Activated naive CD4-positive, alpha-beta T cell treated with anti-CD3 and anti-CD28 coated beads, Interleukin-2, amount 50 U/mL, for 16 hours (primary cell): ENCODE data around the gene IQCB1.
"Not testable (repeated sequence)": the region's sequence is repeated elsewhere in the genome, so short reads cannot be mapped to it uniquely, and the experiment has no call there.

ENCODE experiments used
- DNase-seq: peaks from one replicate; pipeline ENCODE4 v3.0.0-alpha.2; 2020

IQCB1 gene

DNA sequence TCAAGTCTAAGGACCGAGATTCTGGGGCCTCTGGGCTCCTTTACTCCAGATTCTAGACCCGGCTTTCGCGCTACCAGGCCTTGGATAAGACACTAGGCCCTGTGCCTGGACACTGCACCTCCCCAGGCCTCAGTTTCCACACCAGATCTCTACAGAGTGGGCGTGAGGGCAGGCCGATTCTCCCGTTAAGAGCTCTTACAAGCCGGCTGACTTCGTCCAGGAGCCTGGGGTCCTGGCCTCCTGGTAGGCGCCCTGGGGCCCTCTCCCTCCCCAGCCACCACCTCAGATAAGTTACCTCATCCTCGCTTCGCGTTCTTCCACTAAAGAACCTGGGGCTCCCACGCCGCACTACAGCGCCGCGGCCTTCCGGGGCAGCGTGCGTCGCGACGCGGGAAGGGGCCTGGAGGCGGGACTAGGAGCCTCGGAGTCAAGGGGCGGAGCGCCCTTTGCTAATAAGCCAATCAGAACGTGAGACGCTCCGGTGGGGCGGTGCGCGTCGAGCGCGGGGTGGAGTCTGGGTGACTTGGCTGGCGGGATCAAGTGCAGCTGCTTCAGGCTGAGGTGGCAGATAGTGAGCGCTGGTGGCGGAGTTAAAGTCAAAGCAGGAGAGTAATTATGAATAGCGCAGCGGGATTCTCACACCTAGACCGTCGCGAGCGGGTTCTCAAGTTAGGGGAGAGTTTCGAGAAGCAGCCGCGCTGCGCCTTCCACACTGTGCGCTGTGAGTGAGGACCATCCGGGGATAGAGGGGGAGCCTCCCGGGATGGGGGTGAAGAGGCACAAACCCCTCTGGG lies at the start of gene IQCB1, which contains the start of gene EAF2:
TSS of gene IQCB1 (minus strand) at position 390 of the 794 bp plus-strand sequence. CDS start 6,100 bp downstream, outside the sequence.
TSS of gene EAF2 (plus strand) at position 539 of the 794 bp plus-strand sequence. CDS start at position 616, 77 bp downstream.
- peak; percentile 93 for DNase-seq

GRCh38 chr3:121883507-121883906 lies 48.6 kb upstream of the IQCB1 start:
- DNase-seq: no peak

DNA sequence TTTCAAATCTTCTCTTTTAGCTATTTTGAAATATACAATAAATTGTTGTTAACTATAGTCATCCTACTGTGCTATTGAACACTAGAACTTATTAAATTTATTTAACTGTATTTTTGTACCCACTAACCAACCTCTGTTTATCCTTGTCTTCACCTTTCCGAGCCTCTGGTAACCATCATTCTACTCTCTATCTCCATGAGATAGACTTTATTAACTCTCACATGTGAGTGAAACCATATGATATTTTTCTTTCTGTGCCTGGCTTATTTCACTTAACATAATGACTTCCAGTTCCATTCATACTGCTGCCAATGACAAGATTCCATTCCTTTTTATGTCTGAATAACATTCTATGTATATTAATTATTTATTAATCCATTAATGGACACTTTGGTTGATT lies 43.6 kb upstream of the IQCB1 start:
- no peak for DNase-seq

GRCh38 chr3:121871430-121871829 lies 36.6 kb upstream of the IQCB1 start:
- no peak for DNase-seq

DNA sequence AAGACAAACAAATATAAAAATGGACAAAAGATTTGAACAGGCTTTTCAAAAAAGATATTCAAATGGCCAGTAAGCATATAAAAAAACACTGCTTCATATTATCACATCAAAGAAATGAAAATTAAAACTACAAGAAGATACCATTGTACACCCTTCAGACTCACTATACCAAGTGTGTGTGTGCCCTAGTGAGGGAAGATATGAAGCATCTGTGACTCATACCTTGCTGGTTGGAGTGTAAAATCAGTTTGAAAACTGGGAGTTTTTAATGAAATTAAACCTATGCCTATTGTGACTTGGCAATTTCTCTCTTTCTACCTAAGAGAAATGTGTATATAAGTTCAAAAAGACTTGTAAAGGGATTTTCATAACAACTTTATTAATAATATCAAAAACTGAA lies 35.9 kb upstream of the IQCB1 start:
- no peak for DNase-seq

- DNase-seq: no peak
These were observed 34.9 kb upstream of the IQCB1 start for GRCh38 chr3:121869736-121870135.

DNA sequence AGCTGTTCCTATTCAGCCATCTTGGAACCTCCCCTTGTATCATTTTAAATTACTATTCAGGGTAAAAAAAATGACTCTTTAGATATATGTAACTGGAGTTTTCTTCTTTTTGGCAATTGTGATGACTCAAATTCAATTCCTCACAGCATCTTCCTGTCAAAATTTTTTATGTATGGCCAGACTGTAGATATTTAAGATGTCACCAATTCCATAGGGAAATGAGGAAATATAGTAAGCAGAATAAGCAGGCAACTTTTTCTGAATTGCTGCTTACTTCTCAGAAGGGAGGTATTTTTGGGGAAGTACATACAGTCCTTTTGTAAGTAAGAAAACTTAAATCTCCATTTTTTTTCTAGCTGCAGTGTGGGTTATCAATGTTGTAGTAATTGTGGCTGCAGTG lies 28.9 kb upstream of the IQCB1 start:
- no peak for DNase-seq

DNA sequence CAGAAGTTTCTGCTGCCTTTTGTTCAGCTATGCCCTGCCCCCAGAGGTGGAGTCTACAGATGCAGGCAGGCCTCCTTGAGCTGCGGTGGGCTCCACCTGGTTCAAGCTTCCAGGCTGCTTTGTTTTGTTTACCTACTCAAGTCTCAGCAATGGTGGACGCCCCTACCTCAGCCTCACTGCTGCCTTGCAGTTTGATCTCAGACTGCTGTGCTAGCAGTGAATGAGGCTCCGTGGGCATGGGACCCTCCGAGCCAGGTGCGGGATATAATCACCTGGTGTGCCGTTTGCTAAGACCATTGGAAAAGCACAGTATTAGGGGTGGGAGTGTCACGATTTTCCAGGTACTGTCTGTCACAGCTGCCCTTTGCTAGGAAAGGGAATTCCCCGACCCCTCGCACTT lies 28.4 kb upstream of the IQCB1 start:
- not testable (repeated sequence) for DNase-seq

GRCh38 chr3:121857778-121858177 lies 22.9 kb upstream of the IQCB1 start:
- not testable (repeated sequence) for DNase-seq

- no peak for DNase-seq
These were observed 20.7 kb upstream of the IQCB1 start for GRCh38 chr3:121855555-121855954.

- DNase-seq: no peak
These were observed 17.4 kb upstream of the IQCB1 start for GRCh38 chr3:121852256-121852655.

GRCh38 chr3:121844892-121845291 lies 10.0 kb upstream of the IQCB1 start:
- DNase-seq: no peak

- DNase-seq: no peak
These were observed 5.1 kb upstream of the IQCB1 start for GRCh38 chr3:121839962-121840361.

DNA sequence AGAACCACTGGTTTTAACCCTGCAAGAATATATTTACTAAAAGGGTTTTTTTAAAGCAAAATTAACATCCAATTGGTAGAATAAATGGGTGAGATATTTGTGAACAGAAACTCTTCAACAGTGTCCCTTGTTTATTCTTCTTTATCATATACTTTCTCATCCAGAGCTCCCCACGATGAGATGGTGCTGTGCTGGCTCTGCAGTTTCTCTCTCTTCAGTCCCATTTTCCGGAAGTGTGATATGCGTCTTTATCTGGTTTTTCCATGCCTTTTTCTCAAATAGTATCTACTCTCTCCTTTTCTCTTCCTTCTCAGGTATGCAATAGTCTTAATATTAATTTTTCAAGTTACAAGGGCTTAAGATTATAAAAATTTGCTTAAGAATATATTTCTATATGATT lies 1.6 kb upstream of the IQCB1 start:
- DNase-seq: no peak

- DNase-seq: no peak
These were observed 1.2 kb upstream of the IQCB1 start for GRCh38 chr3:121836064-121836463.

DNA sequence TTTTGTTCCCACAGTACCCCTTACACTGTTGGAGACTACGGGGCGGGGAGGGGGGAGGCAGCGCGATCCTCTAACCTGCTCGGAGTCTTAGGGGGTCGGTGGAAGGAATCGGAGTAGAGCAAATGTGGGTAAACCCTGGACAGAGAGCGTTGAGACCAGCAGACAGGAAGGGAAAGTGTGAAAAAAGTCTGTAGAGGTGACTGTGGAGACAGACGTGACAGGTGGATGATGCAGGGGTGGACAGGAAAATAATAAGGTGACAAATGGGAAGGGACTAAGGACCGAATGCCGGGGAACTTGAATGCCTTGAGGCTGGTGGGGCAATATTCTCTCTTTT lies 573 bp upstream of the IQCB1 start:
- no peak for DNase-seq

DNA sequence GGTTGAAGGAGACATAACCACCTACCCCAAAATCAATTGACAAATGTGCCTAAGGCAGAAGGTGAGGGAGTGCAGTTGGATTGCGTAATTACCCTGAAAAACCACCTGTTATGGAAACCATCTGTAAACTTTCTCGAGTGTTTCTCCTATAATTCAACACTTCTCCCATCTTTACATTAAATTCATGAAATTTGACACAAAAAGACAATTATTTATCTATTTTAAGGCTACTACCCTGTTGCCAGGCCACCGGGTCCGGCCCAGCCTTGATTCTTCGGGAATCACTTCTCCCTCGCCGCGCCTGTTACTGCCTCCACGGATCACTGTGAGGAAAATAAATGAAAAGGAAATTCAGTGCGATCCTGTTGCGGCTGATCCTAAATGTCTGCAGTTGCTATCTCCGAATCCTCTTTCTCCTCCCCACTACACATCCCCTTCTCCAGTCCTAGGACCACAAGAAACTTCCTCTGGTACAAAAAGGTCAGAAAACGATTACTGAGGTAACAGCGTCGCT lies 646 bp downstream of the IQCB1 start:
- no peak for DNase-seq

GRCh38 chr3:121822973-121823372 lies 11.9 kb downstream of the IQCB1 start:
- no peak for DNase-seq

DNA sequence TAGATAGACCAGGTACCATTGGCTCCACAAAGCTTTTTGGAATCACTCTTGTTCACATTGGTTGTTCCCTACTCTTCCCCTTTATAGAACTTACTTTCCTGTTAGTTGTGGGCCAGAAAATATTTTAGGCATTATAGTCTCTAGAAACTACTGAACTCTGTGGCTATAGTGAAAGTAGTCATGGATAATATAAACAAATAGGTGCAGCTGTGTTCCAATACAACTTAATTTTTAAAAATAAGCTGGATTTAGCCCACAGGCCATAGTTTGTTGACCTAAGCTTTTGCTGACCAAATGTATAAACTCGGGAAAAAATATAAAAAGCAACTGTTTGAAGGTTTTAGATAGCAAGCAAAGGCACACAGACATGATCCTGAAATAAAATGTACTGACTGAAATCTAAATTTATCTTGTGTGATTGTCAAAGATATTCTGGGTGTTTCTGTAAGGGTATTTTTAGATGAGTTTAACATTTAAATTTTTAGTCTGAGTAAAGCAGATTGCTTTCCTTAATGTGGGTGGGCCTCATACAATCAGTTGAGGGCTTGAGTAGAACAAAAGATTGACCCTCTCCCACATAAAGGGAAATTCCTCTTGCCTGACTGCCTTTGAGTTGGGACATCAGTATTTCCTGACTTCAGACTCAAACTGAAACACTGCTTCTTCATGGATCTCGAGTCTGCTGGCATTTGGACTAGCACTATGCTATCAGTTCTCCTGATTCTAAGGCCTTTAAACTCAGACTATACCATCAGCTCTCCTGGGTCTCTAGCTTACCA lies 13.2 kb downstream of the IQCB1 start:
- no peak for DNase-seq

DNA sequence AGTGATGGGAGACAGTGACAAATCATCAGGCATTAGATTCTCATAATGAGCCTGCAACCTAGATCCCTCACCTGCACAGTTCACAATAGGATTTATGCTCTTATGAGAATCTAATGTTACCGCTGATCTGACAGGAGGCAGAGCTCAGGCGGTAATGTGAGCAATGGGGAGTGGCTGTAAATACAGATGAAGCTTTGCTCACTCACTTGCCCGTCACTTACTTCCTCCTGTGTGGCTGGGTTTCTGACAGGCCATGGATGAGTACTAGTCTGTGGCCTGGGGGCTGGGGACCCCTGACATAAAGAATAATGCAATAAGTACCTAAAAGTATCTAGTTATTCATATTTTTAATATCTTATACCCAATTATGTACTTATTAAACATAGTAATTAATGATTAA lies 15.6 kb downstream of the IQCB1 start:
- no peak for DNase-seq

DNA sequence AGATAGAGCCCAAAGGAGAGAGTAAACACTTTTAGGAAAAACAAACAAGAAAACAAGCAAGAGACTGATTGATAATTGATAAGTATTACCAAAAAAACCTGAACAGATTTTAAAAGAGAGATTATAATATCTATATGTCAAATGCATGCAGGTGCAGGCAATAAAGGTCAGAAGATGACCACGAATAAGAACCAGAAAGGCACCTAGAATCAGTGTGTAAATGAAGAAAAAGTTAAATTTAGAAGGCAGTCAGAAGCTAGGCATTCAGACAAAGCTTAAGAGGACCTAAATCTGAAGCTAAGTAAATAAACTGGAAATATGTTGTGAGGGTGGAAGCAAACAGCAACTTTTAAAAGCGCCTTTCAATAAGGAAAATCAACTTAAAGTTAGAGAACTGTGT lies 16.3 kb downstream of the IQCB1 start:
- DNase-seq: no peak

- no peak for DNase-seq
These were observed 17.1 kb downstream of the IQCB1 start for GRCh38 chr3:121817753-121818152.

GRCh38 chr3:121809249-121809648 lies 25.6 kb downstream of the IQCB1 start:
- no peak for DNase-seq

GRCh38 chr3:121803771-121804320 lies 31.0 kb downstream of the IQCB1 start:
- no peak for DNase-seq
